Thyroid gland (tissue), 4 donors: Measurements from ENCODE around the gene C1orf52. TPM values are rescaled to one million over a fixed set of nuclear protein-coding genes. Genes with fewer than 3 reads are reported as not detected.

Source experiments
- DNase-seq, 2 donors: peaks; one replicate each; pipeline ENCODE4 v3.0.0-alpha.2; 2019
- H3K27ac ChIP-seq, 3 donors: fragments of 200-600 bp; sonication (generic); 1 replicate in 2 of 3; 2 replicates in 1 of 3; pipeline ENCODE4 v1.5.1; 2016 to 2019; ENCODE audit warnings: mild to moderate bottlenecking in 1 of 3, moderate library complexity in 1 of 3
- H3K27me3 ChIP-seq: fragments of 200-600 bp; sonication (generic); one replicate; pipeline ENCODE4 v1.5.1; 2019
- H3K36me3 ChIP-seq, 2 donors: fragments of 200-600 bp; sonication (generic); one replicate each; pipeline ENCODE4 v1.5.1; 2016 to 2019
- H3K4me1 ChIP-seq, 2 donors: fragments of 200-600 bp; sonication (generic); one replicate each; pipeline ENCODE4 v1.5.1; 2017 to 2019
- H3K4me3 ChIP-seq, 3 donors: fragments of 200-600 bp; sonication (generic); replicated peaks in 1 of 3; 1 replicate in 2 of 3; 2 replicates in 1 of 3; pipeline ENCODE4 v1.5.1; 2016; ENCODE audit warnings: mild to moderate bottlenecking in 1 of 3
- H3K9me3 ChIP-seq: fragments of 200-600 bp; sonication (generic); one replicate; pipeline ENCODE4 v1.5.1; 2017
- POLR2A ChIP-seq, 2 donors: fragments of 450-650 bp; IDR thresholded peaks; one replicate each; pipeline ENCODE4 v1.6.1; 2017; ENCODE audit warnings: antibody characterized with exemption in 2 of 2, mild to moderate bottlenecking in 2 of 2, moderate library complexity in 1 of 2
- WGBS, 2 donors: methylation state at CpG; one replicate each; pipeline ENCODE4 v1.1.5; 2017; 5-methylcytosine and 5-hydroxymethylcytosine counted together
- intact Hi-C: fragments of 100-400 bp; cut with DNase I; formaldehyde crosslinking; loops from one replicate; pipeline ENCODE4 v1.15.1; 2023
- total RNA-seq, 4 donors: library from RNA; depleted of rRNA; stranded (reverse); fragments of >200 nt; gene quantifications; one replicate each; pipeline ENCODE4 v1.2.3, GENCODE V29; 2016
- TF ChIP-seq, protein P1 (sequence below), 6 experiments: fragments of 200-600 bp in 3 of 6; fragments of 450-650 bp in 3 of 6; sonication (generic) in 3 of 6; IDR thresholded peaks; one replicate each; pipeline ENCODE4 v1.5.1; 2016 to 2019; ENCODE audit warnings: antibody characterized with exemption in 6 of 6, mild to moderate bottlenecking in 2 of 6, inconsistent platforms in 1 of 6, moderate library complexity in 1 of 6

The C1orf52 gene
- total RNA-seq, 4 donors from 2014 or later = 9.0 to 28.7 (median 17.5) TPM

DNA sequence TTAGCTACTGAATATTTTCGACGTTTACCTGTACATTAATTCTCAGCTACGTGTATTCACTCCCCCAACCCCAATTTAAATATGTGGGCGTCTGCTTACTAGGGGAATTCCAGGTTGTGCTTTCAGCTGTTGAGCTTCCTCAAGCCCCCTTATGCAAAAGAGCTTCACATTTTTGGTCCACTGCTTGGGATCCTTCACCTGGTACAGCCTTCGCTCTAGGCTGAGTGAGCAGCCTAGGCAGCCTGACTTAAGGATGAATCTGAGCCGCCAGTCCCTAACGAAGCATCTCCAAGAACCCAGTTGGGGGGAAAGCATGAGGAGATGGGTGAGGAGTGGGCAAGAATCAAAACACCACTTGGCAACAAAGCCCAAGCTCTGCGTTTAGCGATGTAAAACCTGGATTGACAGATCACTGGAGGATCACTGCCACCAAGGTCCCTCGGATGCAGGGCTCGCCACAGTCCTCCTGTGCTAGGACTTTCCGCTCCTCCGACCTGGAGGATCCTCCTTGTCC is 16.3 kb upstream of the C1orf52 start:
- no peaks in the 10 kb centered on the region for H3K27me3 ChIP-seq
- H3K4me3 ChIP-seq = peak overlapping the region; percentile 74 to 90 (median 76)
- no peak for DNase-seq
- peak overlapping the region; percentile 89 to 96 (median 89) for H3K27ac ChIP-seq
- intact Hi-C loops = no loop called here
- 0 to 2% methylated on average over 13 of the region's 13 CpGs for WGBS, 2 donors
- no peaks in the 10 kb centered on the region for H3K9me3 ChIP-seq
- peaks cover 16 to 22% of the 10 kb centered on the region in 2 donors for H3K4me1 ChIP-seq
- TF ChIP-seq POLR2A (IDR thresholded peaks at IDR 0.05) = no peak
- TF ChIP-seq, protein P1, sequence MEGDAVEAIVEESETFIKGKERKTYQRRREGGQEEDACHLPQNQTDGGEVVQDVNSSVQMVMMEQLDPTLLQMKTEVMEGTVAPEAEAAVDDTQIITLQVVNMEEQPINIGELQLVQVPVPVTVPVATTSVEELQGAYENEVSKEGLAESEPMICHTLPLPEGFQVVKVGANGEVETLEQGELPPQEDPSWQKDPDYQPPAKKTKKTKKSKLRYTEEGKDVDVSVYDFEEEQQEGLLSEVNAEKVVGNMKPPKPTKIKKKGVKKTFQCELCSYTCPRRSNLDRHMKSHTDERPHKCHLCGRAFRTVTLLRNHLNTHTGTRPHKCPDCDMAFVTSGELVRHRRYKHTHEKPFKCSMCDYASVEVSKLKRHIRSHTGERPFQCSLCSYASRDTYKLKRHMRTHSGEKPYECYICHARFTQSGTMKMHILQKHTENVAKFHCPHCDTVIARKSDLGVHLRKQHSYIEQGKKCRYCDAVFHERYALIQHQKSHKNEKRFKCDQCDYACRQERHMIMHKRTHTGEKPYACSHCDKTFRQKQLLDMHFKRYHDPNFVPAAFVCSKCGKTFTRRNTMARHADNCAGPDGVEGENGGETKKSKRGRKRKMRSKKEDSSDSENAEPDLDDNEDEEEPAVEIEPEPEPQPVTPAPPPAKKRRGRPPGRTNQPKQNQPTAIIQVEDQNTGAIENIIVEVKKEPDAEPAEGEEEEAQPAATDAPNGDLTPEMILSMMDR (IDR thresholded peaks at IDR 0.05) = no peak
- H3K36me3 ChIP-seq = no peaks in the 10 kb centered on the region

DNA sequence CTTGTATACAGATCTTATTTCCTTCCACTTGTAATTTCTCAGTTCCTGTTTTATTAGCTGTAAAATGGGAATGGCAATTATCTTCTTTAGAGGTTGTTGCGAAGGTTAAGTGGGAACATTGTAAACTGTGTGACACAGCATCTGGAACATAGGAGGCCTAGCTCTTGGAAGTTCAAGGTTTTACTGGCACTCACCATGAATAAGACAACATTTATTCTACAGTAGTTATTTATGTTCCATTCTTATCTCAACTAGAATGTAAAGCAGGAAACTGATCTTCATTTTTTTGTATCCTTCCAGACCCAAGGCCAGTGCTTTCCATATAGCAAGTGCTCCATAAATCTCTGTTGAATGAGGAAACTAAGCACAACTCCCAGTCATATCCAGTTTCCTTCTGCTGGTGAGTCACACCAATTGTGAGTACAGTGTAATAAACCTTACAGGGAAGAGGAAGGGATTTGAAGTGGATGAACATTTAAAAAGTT is 15.5 kb upstream of the C1orf52 start:
- Histone ChIP-seq H3K4me3 (peak overlapping the region in 1 of 3 donors; percentile 74), H3K27ac (peak overlapping the region in 1 of 3 donors; percentile 96), H3K4me1 (peaks cover 16 to 22% of the 10 kb centered on the region in 2 donors), H3K27me3 (no peaks in the 10 kb centered on the region), H3K36me3 (peaks cover 5% of the 10 kb centered on the region in 2 donors), H3K9me3 (no peaks in the 10 kb centered on the region)
- DNase-seq = no peak
- intact Hi-C loops = no loop called here
- 77 to 91% methylated on average over 1 of the region's 1 CpG for WGBS, 2 donors
- no peak for TF ChIP-seq POLR2A (IDR thresholded peaks at IDR 0.05)
- TF ChIP-seq, protein P1 (IDR thresholded peaks at IDR 0.05) = no peak

DNA sequence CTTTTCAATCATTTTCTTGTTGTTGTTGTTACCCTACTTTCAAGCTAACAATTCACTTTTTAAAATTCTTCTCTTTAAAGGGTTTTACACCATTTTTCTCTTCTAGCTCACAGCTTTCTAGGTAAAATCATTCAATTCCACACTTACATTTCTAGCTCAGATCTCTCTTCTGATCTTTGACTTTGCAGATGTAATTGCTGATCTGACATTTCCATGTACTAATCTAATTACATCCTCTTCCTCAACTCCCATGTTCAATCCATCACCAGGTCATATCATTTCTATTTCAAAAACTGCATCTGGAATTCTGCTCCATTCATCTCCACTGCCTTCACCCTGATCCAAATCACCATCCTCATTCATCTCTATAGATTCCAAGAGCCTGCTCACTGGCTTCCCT is 13.9 kb upstream of the C1orf52 start:
- no peak for DNase-seq
- Histone ChIP-seq H3K4me1 (peaks cover 16 to 22% of the 10 kb centered on the region in 2 donors), H3K4me3 (no peak overlapping the region), H3K27me3 (no peaks in the 10 kb centered on the region), H3K9me3 (no peaks in the 10 kb centered on the region), H3K27ac (no peak overlapping the region), H3K36me3 (peaks cover 12 to 15% of the 10 kb centered on the region in 2 donors)
- no peak for TF ChIP-seq POLR2A (IDR thresholded peaks at IDR 0.05)
- TF ChIP-seq, protein P1 (IDR thresholded peaks at IDR 0.05) = no peak
- intact Hi-C loops = no loop called here

DNA sequence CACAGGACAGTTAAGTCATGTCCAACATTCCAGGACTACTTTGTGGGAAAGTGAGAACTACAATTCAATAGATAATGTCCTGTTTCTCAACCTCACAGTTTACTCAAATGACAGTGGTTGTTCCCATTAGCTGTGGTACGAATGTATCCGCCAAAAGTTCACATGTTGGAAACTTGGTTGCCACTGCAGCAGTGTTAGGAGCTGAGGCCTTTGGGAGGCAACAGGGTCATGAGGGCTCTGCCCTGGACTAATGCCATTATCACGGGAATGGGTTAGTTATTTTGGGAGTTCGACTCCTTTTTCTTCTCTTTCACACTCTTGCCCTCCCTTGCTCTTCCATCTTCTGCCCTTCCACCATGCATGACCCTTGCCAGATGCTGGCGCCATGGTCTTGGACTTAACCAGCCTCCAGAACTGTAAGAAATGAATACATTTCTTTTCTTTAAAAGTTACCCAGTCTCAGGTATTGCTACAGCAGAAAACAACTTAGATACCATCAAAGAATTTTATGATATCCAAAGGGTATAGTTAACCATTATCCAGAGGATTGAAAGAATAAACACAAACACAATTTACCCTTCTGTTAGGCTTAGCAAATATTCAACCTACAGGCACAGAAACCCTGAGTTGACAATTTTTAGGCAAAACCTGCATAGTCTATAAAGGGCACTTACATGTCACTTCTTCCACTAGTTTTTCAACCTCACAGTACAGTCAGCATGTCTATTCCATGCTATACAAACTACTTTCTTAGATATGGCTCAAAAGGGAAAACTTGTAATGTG is 9.5 kb upstream of the C1orf52 start:
- Histone ChIP-seq H3K4me3 (no peak overlapping the region), H3K27me3 (no peaks in the 10 kb centered on the region), H3K27ac (no peak overlapping the region), H3K36me3 (peaks cover 12 to 28% of the 10 kb centered on the region in 2 donors), H3K4me1 (peaks cover 3 to 6% of the 10 kb centered on the region in 2 donors), H3K9me3 (no peaks in the 10 kb centered on the region)
- no peak for TF ChIP-seq POLR2A (IDR thresholded peaks at IDR 0.05)
- TF ChIP-seq, protein P1 (IDR thresholded peaks at IDR 0.05) = no peak
- 91 to 92% methylated on average over 5 of the region's 5 CpGs for WGBS, 2 donors
- intact Hi-C loops = no loop called here
- no peak for DNase-seq

DNA sequence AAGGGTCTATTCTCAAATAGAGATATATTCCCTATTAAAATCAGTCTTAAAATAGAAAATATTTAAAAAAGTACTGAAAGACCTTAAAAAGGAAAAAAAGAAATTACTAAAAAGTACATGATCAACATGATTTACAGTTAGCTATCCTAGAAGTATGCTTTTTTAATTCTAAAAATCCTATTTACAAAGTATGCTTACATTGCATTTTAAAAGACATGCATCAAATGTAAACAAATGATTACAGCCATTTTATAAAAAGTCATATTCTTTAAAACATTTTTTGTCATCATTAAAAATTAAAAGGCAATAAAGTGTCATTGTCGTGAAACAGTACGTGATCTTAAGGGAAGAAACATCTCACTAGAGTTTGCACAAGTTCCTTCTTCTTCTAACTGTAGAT is 7.9 kb upstream of the C1orf52 start:
- no peaks in the 10 kb centered on the region for H3K27me3 ChIP-seq
- no peak overlapping the region for H3K4me3 ChIP-seq
- 96% methylated on average over 2 of the region's 2 CpGs for WGBS, 2 donors
- TF ChIP-seq, protein P1 (IDR thresholded peaks at IDR 0.05) = no peak
- TF ChIP-seq POLR2A (IDR thresholded peaks at IDR 0.05) = no peak
- no peak for DNase-seq
- H3K36me3 ChIP-seq = peaks cover 12 to 28% of the 10 kb centered on the region in 2 donors
- H3K27ac ChIP-seq = no peak overlapping the region
- intact Hi-C loops = no loop called here
- no peaks in the 10 kb centered on the region for H3K4me1 ChIP-seq
- no peaks in the 10 kb centered on the region for H3K9me3 ChIP-seq
